HG02938 (cell line): ENCODE measurements around the gene NNAT.

Experiments used
- ATAC-seq: cut with Tn5 transposase; IDR thresholded peaks from one replicate; pipeline ENCODE4 v1.9.1; 2021; ENCODE audit warnings: mild to moderate bottlenecking, moderate library complexity; ENCODE audit not compliant: unreplicated experiment

Gene NNAT

GRCh38 chr20:37501940-37502339 lies 19.1 kb upstream of the NNAT start:
- ATAC-seq, result no peak

GRCh38 chr20:37502654-37503053 lies 18.4 kb upstream of the NNAT start:
- ATAC-seq, result no peak

- ATAC-seq, result no peak
These were observed 17.7 kb upstream of the NNAT start for GRCh38 chr20:37503256-37503927.

- ATAC-seq, result no peak
These were observed 16.5 kb upstream of the NNAT start for GRCh38 chr20:37504404-37505096.

GRCh38 chr20:37505263-37506151 lies 15.5 kb upstream of the NNAT start:
- ATAC-seq, result no peak

GRCh38 chr20:37506152-37506725 lies 14.8 kb upstream of the NNAT start:
- ATAC-seq, result no peak

- ATAC-seq, result no peak
These were observed 10.8 kb upstream of the NNAT start for GRCh38 chr20:37510226-37510625.

- ATAC-seq, result no peak
These were observed 9.3 kb upstream of the NNAT start for GRCh38 chr20:37511610-37512275.

- no peak for ATAC-seq
These were observed 7.2 kb upstream of the NNAT start for GRCh38 chr20:37513779-37514359.

- no peak for ATAC-seq
These were observed 5.2 kb upstream of the NNAT start for GRCh38 chr20:37515876-37516275.

- no peak for ATAC-seq
These were observed 4.0 kb upstream of the NNAT start for GRCh38 chr20:37516811-37517750.

- no peak for ATAC-seq
These were observed 3.0 kb upstream of the NNAT start for GRCh38 chr20:37518059-37518458.

GRCh38 chr20:37518606-37519507 lies 2.2 kb upstream of the NNAT start:
- no peak for ATAC-seq

GRCh38 chr20:37519508-37520418 lies 1.3 kb upstream of the NNAT start:
- no peak for ATAC-seq

- no peak for ATAC-seq
These were observed 563 bp upstream of the NNAT start for GRCh38 chr20:37520419-37520955.

GRCh38 chr20:37522260-37523011 lies 1.4 kb downstream of the NNAT start:
- no peak for ATAC-seq
